ENCODE data around the gene PLVAP.

PLVAP gene

DNA sequence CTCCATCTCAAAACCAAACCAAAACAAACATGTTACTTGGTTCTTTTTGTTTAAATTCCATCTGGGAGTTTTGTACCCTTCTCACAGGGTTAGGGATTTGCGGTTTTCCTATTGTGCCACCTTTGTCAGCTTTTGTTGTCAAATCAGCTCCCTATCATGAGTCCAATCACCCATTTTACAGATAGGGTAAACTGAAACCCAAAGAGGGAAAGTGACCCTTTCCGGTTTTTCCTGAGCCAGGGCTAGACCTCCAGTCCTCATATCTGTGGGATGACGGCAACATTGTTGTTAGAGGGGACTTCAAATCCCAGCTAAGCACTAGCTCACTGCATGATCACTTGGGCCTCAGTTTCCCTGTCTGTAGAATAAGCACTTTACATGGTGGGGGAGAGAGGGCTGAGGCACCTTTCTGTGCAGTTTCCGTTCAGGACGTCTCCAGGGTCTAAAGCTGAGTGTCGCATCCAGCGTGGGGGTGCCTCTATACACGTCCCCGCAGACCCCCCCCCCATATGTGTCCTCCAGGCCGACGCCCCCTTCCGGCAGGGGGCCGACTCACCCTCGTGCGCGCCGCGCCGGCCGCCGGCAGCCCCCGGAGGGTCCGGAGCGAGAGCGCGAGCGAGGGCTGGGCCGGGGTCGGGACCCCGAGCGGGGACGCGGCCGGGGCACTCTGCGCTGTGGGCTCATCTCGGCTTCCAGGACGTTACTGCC is 13.0 kb upstream of the PLVAP start:
- H3K27ac ChIP-seq = no peak overlapping the region
- TF ChIP-seq CTCF (conservative IDR thresholded peaks at IDR 0.05) = no peak
- TF ChIP-seq ZFX (IDR thresholded peaks at IDR 0.05) = no peak

DNA sequence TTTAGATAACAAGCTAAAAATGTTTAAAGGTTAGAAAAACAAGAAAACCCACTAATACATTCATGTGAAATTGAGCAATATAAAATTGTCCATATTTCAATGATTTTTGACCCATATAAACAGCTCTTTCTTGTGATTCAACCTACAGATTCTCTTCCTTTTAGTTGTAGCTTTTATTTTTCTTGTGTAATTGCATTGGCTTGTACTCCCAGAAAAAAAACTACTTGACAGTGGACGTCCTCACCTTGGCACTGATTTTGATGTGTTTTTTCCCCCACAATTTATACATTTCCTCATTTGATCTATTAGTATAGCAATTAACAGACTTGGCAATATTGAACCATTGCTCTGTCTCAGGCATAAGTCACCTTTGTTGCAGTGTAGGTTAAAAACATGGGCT is 12.1 kb upstream of the PLVAP start:
- TF ChIP-seq CTCF (conservative IDR thresholded peaks at IDR 0.05) (no peak), ZFX (IDR thresholded peaks at IDR 0.05) (no peak)
- H3K27ac ChIP-seq = no peak overlapping the region

DNA sequence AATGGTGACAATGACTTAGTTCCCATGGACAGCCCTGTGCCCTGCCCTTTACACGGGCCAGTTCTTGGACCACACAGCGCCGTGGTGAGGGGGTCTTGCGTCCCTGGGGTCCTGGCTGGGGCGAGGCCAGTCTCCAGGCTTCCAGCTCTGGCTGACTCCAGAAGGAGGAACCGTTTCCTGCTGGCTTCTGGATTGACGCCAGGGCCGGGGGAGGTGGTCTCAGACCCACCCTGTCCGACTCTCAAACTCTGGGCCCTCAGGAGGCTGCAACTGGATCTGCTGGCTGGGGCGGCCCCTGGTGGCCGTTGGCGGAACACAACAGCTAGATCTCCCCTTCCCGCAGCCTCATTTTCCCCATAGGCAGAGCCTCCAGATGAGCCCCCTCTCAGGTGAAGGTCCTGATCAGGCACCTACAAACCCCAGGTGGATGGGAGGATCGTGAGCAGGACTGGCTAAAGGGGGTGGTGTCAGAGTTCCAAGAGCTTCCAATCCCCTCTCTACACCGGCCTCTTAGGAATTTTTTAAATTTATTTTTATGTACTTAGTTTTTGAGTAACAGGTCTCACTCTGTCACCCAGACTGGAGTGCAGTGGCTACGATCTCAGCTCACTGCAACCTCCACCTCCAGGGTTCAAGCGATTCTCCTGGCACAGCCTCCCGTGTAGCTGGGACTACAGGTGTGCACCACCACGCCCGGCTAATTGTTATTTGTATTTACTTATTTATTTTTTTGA is 8.9 kb upstream of the PLVAP start:
- peak; percentile 95 for TF ChIP-seq CTCF (conservative IDR thresholded peaks at IDR 0.05)
- no peak for TF ChIP-seq ZFX (IDR thresholded peaks at IDR 0.05)
- no peak overlapping the region for H3K27ac ChIP-seq

DNA sequence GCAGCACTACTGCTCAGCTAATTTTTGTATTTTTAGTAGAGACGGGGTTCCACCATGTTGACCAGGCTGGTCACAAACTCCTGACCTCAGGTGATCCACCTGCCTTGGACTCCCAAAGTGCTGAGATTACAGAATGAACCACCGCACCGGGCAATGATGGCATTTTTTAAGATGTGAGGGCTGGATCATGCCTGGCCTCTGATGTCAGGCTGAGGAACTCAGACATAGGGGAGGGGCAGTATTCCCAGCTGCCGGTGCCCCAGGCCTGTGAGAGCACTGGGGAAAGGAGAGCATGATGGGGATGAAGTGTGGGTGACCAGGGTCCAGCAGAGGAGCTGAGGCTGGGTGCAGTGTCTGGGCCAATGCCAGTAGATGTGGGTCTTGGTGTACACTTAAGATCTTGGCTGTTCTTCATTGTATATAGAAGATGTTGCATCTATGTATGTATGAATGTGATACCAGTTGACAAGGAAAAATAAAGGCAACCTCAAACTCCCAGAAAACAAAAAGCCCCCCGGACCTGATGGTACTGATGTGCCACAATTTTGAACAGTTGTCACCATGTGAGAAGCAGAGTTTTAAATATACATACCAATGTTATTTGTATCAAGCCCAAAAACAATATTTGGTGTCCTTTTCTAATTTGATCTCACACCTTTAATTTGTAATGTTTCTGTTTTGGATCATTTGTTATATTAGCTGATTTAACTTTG is 3.4 kb upstream of the PLVAP start:
- TF ChIP-seq CTCF (conservative IDR thresholded peaks at IDR 0.05) = no peak
- no peak for TF ChIP-seq ZFX (IDR thresholded peaks at IDR 0.05)
- no peak overlapping the region for H3K27ac ChIP-seq

DNA sequence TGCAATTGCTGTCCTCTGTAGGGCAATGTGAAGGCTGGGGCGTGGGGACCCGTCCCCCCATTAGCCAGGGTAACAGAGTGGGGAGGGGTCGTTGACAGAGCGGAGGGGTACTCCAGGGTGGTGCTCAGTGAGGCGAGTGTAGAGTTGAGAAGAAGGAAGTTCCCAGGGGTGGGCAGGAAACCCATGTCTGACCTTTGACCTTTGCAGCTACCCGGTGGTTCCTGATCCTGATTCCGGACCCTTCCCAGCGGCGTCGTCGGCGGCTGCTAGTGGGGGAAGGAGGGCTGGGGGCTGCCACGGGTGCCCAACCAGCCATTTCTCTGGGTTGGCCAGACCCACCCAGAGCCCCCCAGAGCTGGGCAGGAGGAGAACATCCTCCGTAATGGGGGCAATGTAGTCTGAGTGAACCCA is 2.1 kb upstream of the PLVAP start:
- TF ChIP-seq ZFX (IDR thresholded peaks at IDR 0.05) (no peak), CTCF (conservative IDR thresholded peaks at IDR 0.05) (no peak)
- no peak overlapping the region for H3K27ac ChIP-seq

DNA sequence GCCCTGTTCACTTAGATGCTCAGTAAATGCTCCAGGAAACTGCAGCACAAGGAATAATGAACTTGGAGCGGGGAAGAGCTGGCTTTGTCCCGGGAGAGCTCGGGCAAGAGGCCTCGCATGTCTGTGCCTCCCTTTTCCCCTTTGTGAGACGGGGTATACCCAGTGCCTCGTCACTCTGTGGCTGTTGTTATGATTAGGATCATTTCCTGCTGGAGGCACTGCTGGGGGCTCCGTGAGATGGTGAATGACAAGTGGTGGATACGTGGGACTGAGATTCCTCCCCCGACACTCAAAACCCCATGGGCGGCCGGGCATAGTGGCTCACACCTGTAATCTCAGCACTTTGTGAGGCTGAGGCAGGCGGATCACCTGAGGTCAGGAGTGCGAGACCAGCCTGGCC is 1.1 kb upstream of the PLVAP start:
- no peak overlapping the region for H3K27ac ChIP-seq
- TF ChIP-seq CTCF (conservative IDR thresholded peaks at IDR 0.05) = no peak
- no peak for TF ChIP-seq ZFX (IDR thresholded peaks at IDR 0.05)
